Measurements from ENCODE around the gene DCAF17. TPM values are rescaled to one million over a fixed set of nuclear protein-coding genes. Genes with fewer than 3 reads are reported as not detected.
"Not testable (repeated sequence)": the region's sequence is repeated elsewhere in the genome, so short reads cannot be mapped to it uniquely, and the experiment has no call there.

Gene DCAF17
- total RNA-seq, 1 donor from 2014 or later: 23.1 TPM

DNA sequence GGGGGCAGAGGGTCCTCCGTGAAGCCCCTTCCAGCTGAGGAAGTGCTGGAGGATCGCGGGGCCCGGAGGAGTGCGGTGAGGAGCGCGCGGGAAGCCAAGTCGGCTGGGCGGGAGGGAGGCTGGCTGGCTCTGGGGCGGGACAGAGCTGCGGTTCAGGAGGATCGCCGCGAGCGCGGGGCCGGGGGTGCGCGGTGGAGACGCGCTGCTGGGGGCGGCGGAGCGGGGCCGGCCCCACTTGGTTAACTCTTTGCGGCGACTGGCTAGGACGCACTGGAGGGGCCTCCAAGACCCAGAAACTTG lies 88.7 kb downstream of the DCAF17 start:
- Mint-ChIP-seq H3K4me3 (peak overlapping the region; percentile 94), H3K27me3 (ENCODE audit: low read depth) (peaks cover 26% of the 10 kb centered on the region), H3K9me3 (no peaks in the 10 kb centered on the region), H3K27ac (peak overlapping the region; percentile 92), H3K36me3 (peaks cover 4% of the 10 kb centered on the region), H3K4me1 (peaks cover 22% of the 10 kb centered on the region)
- peak; percentile 42 to 66 for DNase-seq (ENCODE audit: low spot score in 2 of 2, unreplicated experiment in 2 of 2)
- TF ChIP-seq CTCF (IDR thresholded peaks at IDR 0.05; ENCODE audit: unreplicated experiment): no peak

- H3K36me3 Mint-ChIP-seq: peaks cover 6% of the 10 kb centered on the region
- TF ChIP-seq CTCF (IDR thresholded peaks at IDR 0.05; ENCODE audit: unreplicated experiment): no peak
- H3K4me1 Mint-ChIP-seq: peaks cover 22% of the 10 kb centered on the region
- peaks cover 22% of the 10 kb centered on the region for H3K27me3 Mint-ChIP-seq (ENCODE audit: low read depth)
- H3K27ac Mint-ChIP-seq: peak overlapping the region; percentile 92
- peak overlapping the region; percentile 94 for H3K4me3 Mint-ChIP-seq
- DNase-seq (ENCODE audit: low spot score in 2 of 2, unreplicated experiment in 2 of 2): peak; percentile 35 to 70
- H3K9me3 Mint-ChIP-seq: no peaks in the 10 kb centered on the region
These were observed 89.3 kb downstream of the DCAF17 start for GRCh38 chr2:171523088-171524017.

- no peak for DNase-seq (ENCODE audit: low spot score in 2 of 2, unreplicated experiment in 2 of 2)
- peak overlapping the region; percentile 94 for H3K4me3 Mint-ChIP-seq
- no peak for TF ChIP-seq CTCF (IDR thresholded peaks at IDR 0.05; ENCODE audit: unreplicated experiment)
- H3K36me3 Mint-ChIP-seq: peaks cover 7% of the 10 kb centered on the region
- H3K9me3 Mint-ChIP-seq: no peaks in the 10 kb centered on the region
- H3K27me3 Mint-ChIP-seq (ENCODE audit: low read depth): peaks cover 18% of the 10 kb centered on the region
- H3K27ac Mint-ChIP-seq: peak overlapping the region; percentile 92
- peaks cover 22% of the 10 kb centered on the region for H3K4me1 Mint-ChIP-seq
These were observed 90.0 kb downstream of the DCAF17 start for GRCh38 chr2:171524018-171524401.

DNA sequence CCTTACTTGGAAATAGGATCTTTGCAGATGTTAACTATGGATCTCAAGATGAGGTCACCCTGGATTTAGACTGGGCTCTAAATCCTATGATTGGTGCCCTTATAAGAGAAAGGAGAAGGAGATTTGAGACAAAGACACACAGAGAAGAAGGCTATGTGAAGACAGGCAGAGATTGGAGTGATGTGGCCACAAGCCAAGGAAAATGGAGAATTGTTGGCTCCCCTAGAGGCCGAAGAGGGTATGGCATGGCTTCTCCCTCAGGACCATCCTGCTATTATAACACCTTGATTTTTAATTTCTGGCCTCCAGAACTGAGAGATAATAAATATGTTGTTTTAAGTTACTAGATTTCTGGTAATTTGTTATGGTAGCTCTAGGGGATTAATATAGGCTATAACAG lies 95.9 kb downstream of the DCAF17 start:
- Mint-ChIP-seq H3K36me3 (peaks cover 16% of the 10 kb centered on the region), H3K27me3 (ENCODE audit: low read depth) (peaks cover 3% of the 10 kb centered on the region), H3K4me3 (no peak overlapping the region), H3K27ac (no peak overlapping the region), H3K4me1 (peaks cover 5% of the 10 kb centered on the region), H3K9me3 (peaks cover 5% of the 10 kb centered on the region)
- DNase-seq (ENCODE audit: low spot score in 2 of 2, unreplicated experiment in 2 of 2): no peak
- TF ChIP-seq CTCF (IDR thresholded peaks at IDR 0.05; ENCODE audit: unreplicated experiment): peak; percentile 71

- Mint-ChIP-seq H3K9me3 (peaks cover 5% of the 10 kb centered on the region), H3K4me3 (no peak overlapping the region), H3K36me3 (peaks cover 16% of the 10 kb centered on the region), H3K27ac (no peak overlapping the region), H3K27me3 (ENCODE audit: low read depth) (peaks cover 3% of the 10 kb centered on the region), H3K4me1 (peaks cover under 1% of the 10 kb centered on the region)
- DNase-seq (ENCODE audit: low spot score in 2 of 2, unreplicated experiment in 2 of 2): no peak
- TF ChIP-seq CTCF (IDR thresholded peaks at IDR 0.05; ENCODE audit: unreplicated experiment): no peak
These were observed 96.4 kb downstream of the DCAF17 start for GRCh38 chr2:171530378-171530777.

DNA sequence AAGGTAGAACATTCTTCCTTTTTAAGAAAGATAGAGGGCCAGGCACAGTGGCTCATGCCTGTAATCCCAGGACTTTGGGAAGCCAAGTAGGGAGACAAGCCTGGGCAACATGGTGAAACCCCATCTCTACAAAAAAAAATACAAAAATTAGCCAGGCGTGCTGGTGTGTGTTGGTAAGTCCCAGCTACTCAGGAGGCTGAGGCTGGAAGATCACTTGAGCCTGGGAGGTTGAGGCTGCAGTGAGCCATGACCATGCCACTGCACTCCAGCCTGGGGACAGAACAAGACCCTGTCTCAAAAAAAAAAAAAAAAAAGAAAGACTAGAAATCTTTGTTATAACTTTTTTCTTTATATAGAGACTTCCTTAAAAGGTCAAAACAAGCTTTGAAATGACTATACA lies 96.8 kb downstream of the DCAF17 start:
- H3K4me3 Mint-ChIP-seq; DNase-seq (ENCODE audit: low spot score in 2 of 2, unreplicated experiment in 2 of 2); H3K27ac Mint-ChIP-seq; H3K27me3 Mint-ChIP-seq (ENCODE audit: low read depth); H3K4me1 Mint-ChIP-seq; H3K9me3 Mint-ChIP-seq: not testable (repeated sequence)
- H3K36me3 Mint-ChIP-seq: peaks cover 16% of the 10 kb centered on the region
